HG02678 (cell line): ENCODE measurements around the gene TNFRSF6B.

ENCODE experiments used
- ATAC-seq: cut with Tn5 transposase; IDR thresholded peaks from one replicate; pipeline ENCODE4 v1.9.1; 2021; ENCODE audit warnings: mild to moderate bottlenecking, moderate library complexity; ENCODE audit not compliant: unreplicated experiment

Gene TNFRSF6B

GRCh38 chr20:63735859-63736718 lies 39.6 kb downstream of the TNFRSF6B start, which contains the start of gene LIME1:
LIME1 (plus strand) TSS chr20:63736664; CDS start chr20:63737550, 886 bp downstream.
- ATAC-seq = no peak

- ATAC-seq = no peak
Observed at GRCh38 chr20:63736893-63737694, 40.6 kb downstream of the TNFRSF6B start.

GRCh38 chr20:63737695-63737944 lies 41.2 kb downstream of the TNFRSF6B start:
- ATAC-seq = no peak

- ATAC-seq = no peak
Observed at GRCh38 chr20:63737945-63738686, 41.7 kb downstream of the TNFRSF6B start.

- no peak for ATAC-seq
Observed at GRCh38 chr20:63738687-63739129, 42.3 kb downstream of the TNFRSF6B start.

GRCh38 chr20:63739130-63740069 lies 42.9 kb downstream of the TNFRSF6B start, which contains the start of gene SLC2A4RG:
SLC2A4RG (plus strand) TSS chr20:63739776; CDS start chr20:63739913, 137 bp downstream.
- peak; percentile 58 for ATAC-seq

GRCh38 chr20:63740070-63740626 lies 43.7 kb downstream of the TNFRSF6B start:
- peak; percentile 21 for ATAC-seq

GRCh38 chr20:63740627-63741353 lies 44.3 kb downstream of the TNFRSF6B start:
- no peak for ATAC-seq

GRCh38 chr20:63741354-63741675 lies 44.9 kb downstream of the TNFRSF6B start:
- no peak for ATAC-seq

- no peak for ATAC-seq
Observed at GRCh38 chr20:63741676-63742380, 45.4 kb downstream of the TNFRSF6B start.

- no peak for ATAC-seq
Observed at GRCh38 chr20:63742381-63743024, 46.1 kb downstream of the TNFRSF6B start.

- no peak for ATAC-seq
Observed at GRCh38 chr20:63743210-63743970, 46.9 kb downstream of the TNFRSF6B start.

- ATAC-seq = no peak
Observed at GRCh38 chr20:63744158-63744557, 47.7 kb downstream of the TNFRSF6B start.

- no peak for ATAC-seq
Observed at GRCh38 chr20:63744574-63745423, 48.3 kb downstream of the TNFRSF6B start.

GRCh38 chr20:63745424-63745805 lies 49.0 kb downstream of the TNFRSF6B start:
- ATAC-seq = no peak

GRCh38 chr20:63745961-63746731 lies 49.7 kb downstream of the TNFRSF6B start:
- ATAC-seq = no peak
